ENCODE data around the gene FCMR.

The FCMR gene

GRCh38 chr1:206951318-206952100, 29.8 kb upstream of the FCMR start:
- DNase-seq (ENCODE audit: low spot score) (peak; percentile 97), FAIRE-seq (peak; percentile 99)

- FAIRE-seq: no peak
- DNase-seq (ENCODE audit: low spot score): no peak
Measured at GRCh38 chr1:206949641-206950040, 27.9 kb upstream of the FCMR start.

- FAIRE-seq (no peak), DNase-seq (ENCODE audit: low spot score) (no peak)
Measured at GRCh38 chr1:206949208-206949607, 27.5 kb upstream of the FCMR start.

GRCh38 chr1:206947255-206947654, 25.5 kb upstream of the FCMR start:
- no peak for DNase-seq (ENCODE audit: low spot score)
- no peak for FAIRE-seq

GRCh38 chr1:206946261-206946660, 24.5 kb upstream of the FCMR start, which contains the start of gene PIGR:
Gene PIGR (minus strand): TSS chr1:206946466. CDS start chr1:206940531, 5,935 bp downstream.
- DNase-seq (ENCODE audit: low spot score) (no peak), FAIRE-seq (no peak)

- DNase-seq (ENCODE audit: low spot score) (no peak), FAIRE-seq (no peak)
Measured at GRCh38 chr1:206945779-206946178, 24.0 kb upstream of the FCMR start.

- no peak for DNase-seq (ENCODE audit: low spot score)
- no peak for FAIRE-seq
Measured at GRCh38 chr1:206944703-206945102, 23.0 kb upstream of the FCMR start.

- DNase-seq (ENCODE audit: low spot score): no peak
- FAIRE-seq: no peak
Measured at GRCh38 chr1:206941766-206942418, 20.2 kb upstream of the FCMR start.

- no peak for DNase-seq (ENCODE audit: low spot score)
- FAIRE-seq: no peak
Measured at GRCh38 chr1:206940588-206940936, 18.8 kb upstream of the FCMR start.

- no peak for FAIRE-seq
Measured at GRCh38 chr1:206939841-206940587, 18.3 kb upstream of the FCMR start.

GRCh38 chr1:206939131-206939530, 17.4 kb upstream of the FCMR start:
- DNase-seq (ENCODE audit: low spot score) (no peak), FAIRE-seq (no peak)

More at GRCh38 chr1:206939841-206940587, 18.3 kb upstream of the FCMR start:
- no peak for DNase-seq (ENCODE audit: low spot score)

- DNase-seq (ENCODE audit: low spot score) (no peak), FAIRE-seq (no peak)
Measured at GRCh38 chr1:206937425-206937824, 15.7 kb upstream of the FCMR start.

- DNase-seq (ENCODE audit: low spot score): no peak
- FAIRE-seq: no peak
Measured at GRCh38 chr1:206935491-206936067, 13.8 kb upstream of the FCMR start.

- FAIRE-seq (no peak), DNase-seq (ENCODE audit: low spot score) (no peak)
Measured at GRCh38 chr1:206933333-206933945, 11.7 kb upstream of the FCMR start.

- DNase-seq (ENCODE audit: low spot score): no peak
- no peak for FAIRE-seq
Measured at GRCh38 chr1:206932177-206932576, 10.4 kb upstream of the FCMR start.

GRCh38 chr1:206931709-206932108, 10.0 kb upstream of the FCMR start:
- no peak for DNase-seq (ENCODE audit: low spot score)

GRCh38 chr1:206930210-206930798, 8.6 kb upstream of the FCMR start:
- FAIRE-seq: no peak

More at GRCh38 chr1:206931709-206932108, 10.0 kb upstream of the FCMR start:
- no peak for FAIRE-seq

GRCh38 chr1:206929524-206929923, 7.8 kb upstream of the FCMR start:
- no peak for DNase-seq (ENCODE audit: low spot score)
- no peak for FAIRE-seq

More at GRCh38 chr1:206930210-206930798, 8.6 kb upstream of the FCMR start:
- DNase-seq (ENCODE audit: low spot score): no peak

GRCh38 chr1:206926286-206926685, 4.5 kb upstream of the FCMR start:
- FAIRE-seq: no peak
- no peak for DNase-seq (ENCODE audit: low spot score)

GRCh38 chr1:206925106-206925736, 3.5 kb upstream of the FCMR start:
- DNase-seq (ENCODE audit: low spot score) (no peak), FAIRE-seq (no peak)
